Measurements from ENCODE around the gene MPP7.
"Not testable (repeated sequence)": the region's sequence is repeated elsewhere in the genome, so short reads cannot be mapped to it uniquely, and the experiment has no call there.

Gene MPP7

DNA sequence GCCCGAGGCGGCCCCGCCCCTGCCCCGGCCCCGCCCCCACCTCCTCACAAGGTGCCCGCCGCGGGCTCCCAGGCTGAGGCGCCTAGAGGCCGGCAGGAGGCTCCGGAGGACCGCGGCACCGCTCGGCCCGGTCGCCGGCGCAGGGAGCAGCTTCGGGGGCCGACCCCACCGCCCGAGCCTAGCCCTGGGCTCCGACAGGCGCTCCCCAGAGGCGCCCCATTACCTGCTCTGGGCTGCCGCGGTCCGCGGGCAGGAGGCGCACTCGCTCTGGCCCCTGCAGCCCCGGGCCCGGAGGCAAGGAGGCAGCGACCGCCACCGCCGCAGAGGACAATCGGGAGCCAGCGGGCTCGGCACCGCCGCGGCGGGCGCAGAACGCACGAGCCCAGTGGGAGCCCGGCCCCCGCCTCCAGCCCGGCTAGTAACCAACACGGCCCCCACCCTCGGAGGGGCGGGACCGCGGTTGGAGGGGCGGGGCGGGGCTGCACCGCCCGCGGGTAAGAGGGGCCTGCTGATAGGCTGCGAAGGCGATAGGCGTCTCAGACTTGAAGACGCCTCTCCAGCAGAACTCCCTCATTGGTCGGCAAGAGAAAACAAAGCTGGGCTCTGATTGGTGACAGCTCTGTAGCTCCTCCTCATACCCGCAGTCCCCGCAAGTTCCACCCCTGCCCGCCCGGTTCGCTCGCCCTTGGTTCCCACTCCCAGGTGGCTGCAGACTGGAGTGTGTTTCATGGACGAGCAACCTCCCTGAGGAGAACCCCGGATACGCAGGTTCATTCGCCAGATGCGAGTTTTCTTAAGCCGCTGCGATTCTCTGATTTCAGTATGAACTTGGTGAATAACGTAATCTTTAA is at the start of gene MPP7:
Gene MPP7, minus strand, starts transcription at position 427 of the 851 bp plus-strand sequence. CDS start 64,460 bp downstream, outside the sequence.
- DNase-seq = peak; percentile 96

DNA sequence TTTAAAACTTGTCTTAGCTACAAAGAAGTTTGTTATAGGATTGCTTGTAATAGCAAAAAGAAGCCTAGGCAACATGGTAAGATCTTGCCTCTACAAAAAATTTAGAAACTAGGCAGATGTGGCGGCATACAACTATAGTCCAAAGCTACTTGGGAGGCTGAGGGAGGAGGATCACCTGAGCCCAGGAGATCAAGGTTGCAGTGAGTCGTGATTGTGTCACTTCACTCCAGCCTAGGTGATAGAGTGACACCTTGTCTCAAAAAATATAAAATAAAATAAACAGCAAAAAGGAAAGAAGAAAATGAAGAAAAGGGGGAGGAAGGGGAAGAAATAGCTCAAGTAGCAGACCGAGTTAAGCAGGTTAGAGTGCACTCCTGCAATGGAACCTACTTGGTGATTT is 47.0 kb upstream of the MPP7 start:
- DNase-seq = no peak

DNA sequence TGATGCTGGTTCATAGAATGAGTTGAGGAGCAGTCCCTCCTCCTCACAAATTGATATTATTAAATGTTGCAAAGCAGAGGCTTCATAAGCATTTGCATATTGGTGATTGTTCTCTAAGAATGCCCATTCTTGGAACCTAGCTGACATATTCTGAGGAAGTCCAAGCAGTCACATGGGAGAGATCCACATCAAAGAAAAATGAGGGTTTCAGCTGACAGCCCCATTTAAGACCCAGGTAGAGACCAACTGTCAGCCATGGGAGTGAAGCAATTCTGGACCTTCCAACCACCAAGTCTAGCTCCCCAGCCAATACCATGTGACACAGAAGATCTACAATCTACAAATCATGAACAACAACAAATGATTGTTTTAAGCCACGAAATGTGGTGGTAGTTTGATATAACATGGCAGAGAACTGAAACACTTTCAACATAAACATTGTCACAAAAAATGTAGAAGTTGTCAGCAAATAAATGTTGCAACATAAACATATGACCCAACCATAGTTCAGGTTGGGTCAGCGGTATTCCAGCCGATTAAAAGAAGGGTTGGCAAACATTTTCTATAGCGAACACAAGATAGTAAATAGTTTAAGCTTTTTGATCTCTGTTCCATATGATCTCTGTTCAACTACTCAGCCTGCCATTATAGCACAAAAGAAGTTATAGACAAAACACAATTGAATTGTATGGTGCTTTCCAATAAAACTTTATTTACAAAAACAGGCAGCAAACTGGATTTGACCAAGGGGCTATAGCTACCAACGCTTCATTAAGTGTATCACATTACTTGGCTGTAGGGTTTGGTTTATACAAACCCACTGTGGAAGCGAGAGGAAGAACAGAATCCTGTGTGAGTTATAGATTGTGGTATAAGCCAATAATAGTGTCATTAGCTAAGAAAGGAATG is 41.4 kb upstream of the MPP7 start:
- DNase-seq = no peak

DNA sequence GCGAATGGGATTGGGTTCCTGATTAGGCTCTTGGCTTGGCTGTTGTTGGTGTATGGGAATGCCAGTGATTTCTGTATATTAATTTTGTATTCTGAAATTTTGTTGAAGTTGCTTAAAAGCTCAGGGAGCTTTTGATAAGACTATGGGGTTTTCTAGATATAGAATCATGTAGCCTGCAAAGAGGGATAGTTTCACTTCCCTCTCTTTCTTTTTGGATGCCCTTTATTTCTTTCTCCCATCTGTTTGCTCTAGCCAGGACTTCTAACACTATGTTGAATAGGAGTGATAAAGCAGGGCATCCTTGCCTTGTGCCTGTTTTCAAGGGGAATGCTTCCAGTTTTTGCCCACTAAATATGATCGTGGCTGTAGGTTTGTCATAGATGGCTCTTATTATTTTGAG is 40.4 kb upstream of the MPP7 start:
- no peak for DNase-seq

DNA sequence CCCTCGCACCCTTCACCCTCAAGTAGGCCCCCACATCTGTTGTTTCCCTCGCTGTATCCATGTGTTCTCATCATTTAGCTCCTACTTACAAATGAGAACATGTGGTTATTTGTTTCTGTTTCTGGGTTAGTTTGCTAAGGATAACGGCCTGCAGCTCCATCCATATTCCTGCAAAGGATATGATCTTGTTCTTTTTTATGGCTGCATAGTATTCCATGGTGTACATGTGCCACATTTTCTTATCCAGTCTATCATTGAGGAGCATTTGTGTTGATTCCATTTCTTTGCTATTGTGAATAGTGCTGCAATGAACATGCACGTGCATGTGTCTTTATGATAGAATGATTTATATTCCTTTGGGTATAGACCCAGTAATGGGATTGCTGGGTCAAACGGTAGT is 38.8 kb upstream of the MPP7 start:
- DNase-seq = not testable (repeated sequence)

DNA sequence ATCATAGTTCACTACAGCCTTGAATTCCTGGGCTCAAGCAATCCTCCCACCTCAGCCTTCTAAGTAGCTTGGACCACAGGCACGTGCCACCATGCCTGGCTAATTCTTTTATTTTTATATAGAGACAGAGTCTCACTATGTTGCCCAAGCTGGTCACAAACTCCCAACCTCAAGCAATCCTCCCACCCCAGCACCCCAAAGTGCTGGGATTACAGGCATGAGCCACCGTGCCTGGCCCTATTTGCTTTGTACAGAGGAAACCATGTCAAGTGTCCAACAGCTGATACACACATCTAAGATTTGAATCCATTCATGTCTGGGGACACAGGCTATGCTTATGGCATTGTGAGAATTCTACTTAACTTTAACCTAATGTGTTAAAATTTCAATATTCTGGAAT is 29.9 kb upstream of the MPP7 start:
- DNase-seq = no peak

DNA sequence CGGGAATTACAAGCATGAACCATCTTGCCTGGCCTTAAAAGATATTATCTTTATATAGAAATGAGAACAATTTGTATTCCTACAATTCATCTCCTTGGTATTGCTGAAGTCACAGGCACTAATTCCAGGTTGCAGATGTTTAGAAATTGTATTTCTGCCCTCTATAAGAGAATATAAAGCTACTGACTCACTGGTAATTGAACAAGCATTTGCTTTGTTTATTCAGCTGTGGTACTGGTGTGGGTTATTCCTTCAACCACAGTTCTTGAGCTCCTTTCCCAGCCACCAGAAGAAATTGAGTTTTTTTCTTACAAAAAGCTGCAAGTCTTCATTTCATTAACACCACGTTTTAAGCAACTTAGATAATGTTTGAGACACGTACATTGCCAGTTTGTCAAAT is 29.0 kb upstream of the MPP7 start:
- no peak for DNase-seq

DNA sequence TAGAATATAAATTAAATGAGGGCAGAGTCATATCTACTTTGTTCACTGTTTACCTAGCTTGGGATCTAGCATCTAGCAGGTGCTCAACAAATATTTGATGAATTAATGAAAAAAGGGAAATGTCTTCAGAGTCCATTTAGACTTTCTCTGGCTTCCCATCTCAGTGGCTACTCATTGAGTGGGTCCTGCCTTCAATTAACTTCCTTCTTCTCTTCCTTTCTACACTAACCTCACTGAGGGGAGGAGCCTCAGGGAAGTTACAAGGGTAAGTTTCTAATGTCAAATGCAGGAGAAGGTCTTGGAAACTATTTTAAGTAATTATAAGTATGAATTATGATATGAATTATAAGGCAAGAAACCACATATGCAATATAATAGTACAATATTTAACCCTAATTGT is 28.2 kb upstream of the MPP7 start:
- DNase-seq = no peak

DNA sequence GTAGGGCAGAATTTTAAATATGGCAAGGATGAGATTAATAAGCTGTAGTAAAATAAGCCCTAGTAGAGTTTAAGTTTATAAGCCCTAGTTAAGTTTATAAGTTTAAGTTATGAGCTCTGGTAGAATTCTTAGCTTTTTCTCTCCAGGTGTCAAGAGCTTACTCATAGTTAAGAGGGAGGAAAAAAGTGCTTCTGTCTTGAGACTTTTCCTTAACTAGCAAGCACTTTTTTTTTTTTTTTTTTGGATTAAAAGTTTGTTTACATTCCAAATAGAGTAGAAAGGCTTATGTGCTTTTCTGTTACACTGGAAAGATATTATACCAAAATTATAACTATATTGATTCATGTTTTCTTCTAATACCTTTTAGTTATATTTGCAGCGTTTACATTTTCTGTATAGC is 25.5 kb upstream of the MPP7 start:
- DNase-seq = no peak

DNA sequence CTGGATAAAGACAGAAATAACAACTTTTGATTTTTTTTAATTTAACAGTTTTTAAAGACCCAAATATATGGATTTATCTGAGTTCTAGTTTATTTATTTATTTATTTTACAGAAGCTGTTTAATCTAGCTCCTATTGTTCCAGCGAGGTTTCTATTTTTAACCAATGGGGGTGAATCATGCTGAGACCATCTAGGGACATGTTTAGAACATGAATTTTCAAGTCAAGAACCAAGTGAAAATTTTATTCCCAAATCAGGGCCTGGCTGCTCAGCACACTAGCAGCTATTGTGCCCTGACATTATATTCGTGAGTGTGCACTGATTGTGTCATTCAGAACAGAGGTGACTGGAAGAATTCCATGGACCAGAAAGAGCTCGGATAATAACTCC is 24.6 kb upstream of the MPP7 start:
- DNase-seq = no peak

DNA sequence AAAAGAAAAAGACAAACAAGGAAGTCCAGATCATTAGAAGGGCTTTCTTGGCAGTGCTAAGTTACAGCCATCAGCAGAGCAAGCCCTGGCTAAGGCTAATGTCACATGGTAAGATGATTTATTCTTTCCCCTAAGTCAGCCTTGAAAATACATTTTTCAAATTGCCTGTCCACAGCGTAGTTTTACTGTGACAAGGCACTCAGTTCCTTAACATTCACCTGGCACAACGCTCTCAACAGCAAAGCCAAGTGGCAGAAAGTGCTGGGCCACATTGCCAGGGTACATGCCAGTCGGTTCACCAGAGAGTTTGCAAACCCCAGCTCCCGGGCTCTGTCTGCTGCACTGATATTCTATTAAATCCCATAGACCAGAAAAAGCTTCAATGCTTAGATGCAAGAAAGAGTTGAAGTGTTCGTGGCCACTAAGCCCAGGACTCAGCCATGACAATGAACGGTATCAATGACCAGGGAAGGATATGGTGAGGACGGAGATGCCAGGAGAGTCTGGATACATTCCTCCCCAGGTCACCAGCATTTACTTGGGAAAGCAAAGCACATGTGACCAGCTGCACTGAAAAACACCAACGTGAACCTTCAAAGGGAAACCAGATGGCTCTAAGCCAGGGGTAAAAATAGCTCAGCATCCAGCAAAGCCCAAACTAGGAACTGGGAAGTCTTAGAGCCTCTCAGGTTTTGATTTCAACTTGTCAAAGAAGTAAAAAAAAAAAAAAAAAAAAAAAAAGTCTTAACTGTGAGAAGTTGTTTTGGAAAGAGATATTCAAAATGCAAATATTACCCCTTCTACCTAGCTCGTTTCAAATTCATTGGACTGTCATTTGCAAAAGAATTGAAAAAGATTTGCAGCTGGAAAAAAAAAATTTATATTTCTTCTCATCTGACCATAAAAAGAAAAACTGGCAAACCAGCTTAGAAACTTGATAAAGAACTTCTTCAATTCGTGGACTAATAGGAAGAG is 23.9 kb upstream of the MPP7 start:
- DNase-seq = no peak

DNA sequence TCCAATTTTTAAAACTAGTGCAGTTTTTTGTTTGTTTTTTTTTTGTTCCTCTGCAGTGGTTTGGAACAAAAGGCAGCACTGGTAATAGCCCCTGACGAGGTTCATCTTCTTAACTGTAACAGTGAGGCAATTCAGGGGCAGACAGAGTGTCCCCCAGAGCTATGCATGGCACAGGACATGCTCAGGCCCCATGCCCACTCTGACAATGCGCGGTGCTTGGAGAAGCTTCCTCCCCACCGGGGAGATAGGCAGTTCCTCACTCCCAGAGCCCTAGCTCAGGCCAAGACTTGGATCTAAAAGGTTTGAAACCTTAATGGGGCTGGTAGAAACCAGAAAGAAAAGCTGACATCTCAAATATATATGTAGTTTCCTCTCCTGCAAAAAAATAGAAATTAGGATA is 17.9 kb upstream of the MPP7 start:
- no peak for DNase-seq

DNA sequence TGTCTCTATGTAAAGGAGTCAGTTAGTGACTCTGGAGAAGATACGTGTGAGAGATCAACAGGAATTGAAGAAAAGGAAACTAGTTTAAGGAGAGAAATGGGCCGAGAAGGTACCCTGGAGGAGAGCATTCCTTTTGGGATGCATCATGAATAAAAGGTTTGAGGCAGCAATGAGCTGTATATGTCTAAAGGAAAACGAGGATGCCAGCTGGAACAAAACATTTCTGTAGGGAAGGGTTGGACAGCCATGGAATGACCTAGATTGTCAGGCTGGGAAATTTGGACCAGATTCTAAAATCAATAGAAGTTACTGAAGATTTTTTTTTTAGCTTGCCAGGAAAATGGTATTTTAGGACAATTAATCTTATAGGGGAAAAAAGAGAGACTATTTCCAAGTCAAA is 17.2 kb upstream of the MPP7 start:
- DNase-seq = no peak

DNA sequence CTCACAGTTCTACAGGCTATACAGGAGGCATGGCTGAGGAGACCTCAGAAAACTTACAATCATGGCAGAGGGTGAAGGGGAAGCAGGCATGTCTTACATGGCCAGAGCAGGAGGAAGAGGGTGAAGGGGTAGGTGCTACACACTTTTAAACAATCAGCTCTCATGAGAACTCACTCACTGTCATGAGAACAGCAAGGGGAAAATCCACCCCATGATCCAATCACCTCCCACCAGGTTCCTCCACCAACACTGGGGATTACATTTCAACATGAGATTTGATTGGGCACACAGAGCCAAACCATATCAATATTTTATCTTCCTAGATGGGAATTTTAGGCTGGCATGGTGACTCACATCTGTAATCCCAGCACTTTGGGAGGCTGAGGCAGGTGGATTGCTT is 16.2 kb upstream of the MPP7 start:
- DNase-seq = not testable (repeated sequence)

DNA sequence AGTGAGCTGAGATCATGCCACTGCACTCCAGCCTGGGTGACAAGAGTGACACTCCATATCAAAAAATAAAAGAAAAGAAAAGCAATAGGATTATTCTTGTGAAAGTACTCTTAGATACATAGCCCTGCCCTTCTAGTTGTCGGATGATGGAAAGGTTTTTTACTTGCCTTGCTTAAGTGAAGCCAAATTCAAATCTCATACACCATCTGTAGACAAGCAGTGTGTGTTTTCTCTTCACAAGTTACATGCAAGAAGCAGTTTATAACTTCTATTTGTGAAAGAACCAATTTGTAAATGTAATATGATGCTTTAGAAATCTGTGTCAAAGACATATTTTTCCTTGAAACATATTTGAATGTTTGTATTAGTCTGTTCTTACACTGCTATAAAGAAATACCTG is 15.8 kb upstream of the MPP7 start:
- DNase-seq = no peak

DNA sequence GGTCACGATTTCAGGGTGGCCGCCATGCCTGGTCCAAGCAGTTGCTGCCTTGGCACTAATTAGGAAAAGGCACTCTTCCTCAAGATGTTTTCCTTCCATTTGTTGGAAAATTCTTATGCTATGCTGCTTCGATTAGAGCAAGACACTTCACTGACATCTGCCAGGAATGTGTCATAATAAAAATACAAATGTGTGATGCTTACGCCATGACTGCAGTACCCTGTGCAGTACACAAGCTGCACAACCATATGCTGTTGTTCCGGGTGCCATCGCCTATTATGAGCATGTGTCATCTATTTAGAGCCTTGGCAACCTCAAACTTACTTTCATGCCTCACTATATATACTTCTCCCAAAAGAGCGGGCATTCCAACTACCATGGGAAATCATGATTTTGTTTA is 14.9 kb upstream of the MPP7 start:
- no peak for DNase-seq

DNA sequence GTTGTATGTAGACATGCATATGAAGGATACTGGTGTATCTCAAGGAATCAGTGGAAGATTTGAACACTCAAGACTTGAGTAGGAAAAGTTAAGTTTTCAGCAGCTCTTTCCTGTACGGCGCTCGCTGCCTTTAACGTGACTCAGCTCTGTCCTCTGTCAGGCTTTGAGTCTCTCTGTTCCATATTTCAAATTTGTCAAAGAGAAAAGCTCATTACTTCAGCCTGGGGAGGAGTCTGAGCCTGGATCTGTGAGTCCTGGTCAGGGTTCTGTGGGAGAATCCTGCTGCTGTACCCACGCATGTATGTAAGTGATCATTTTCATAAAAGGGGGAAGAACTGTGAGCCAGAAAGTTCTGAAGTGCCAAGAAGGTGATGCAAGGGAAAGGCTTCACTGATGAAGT is 13.8 kb upstream of the MPP7 start:
- no peak for DNase-seq

DNA sequence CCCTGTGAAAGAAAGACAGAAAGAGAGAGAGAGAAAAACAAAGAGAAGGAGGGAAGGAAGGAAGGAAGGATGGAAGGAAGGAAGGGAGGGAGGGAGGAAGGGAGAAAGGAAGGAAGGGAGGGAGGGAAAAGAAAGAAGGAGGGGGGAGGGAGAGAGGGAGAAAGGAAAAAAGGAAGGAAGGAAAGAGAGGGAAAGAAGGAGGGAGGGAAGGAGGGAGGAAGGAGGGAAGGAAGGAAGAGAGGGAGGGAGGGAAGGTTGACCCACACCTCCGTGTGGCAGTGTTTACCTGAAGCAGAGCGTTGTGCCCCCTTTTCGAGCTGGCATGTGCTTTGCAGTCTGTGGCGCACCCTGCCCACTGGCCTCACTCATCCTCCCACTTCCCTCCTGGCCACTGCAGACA is 12.3 kb upstream of the MPP7 start:
- DNase-seq = no peak

DNA sequence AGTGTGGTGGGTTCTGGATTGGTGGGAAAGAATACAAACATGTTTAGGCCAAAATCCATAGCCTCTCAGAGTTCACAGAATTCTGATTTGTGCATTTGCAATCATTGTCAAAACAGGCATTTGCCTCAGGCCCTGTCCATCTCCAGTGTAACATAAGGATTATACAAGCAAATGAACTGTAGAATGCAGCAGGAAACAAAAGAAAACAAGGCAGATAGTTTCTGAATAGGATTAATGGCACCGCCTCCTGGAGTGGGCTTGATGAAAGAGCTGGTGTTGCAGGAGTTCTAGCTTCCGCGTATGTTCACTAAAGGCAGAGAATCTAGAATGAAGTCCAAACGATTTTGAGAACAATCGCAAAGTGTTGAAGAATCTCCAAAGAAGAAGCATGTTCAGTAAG is 11.3 kb upstream of the MPP7 start:
- no peak for DNase-seq

DNA sequence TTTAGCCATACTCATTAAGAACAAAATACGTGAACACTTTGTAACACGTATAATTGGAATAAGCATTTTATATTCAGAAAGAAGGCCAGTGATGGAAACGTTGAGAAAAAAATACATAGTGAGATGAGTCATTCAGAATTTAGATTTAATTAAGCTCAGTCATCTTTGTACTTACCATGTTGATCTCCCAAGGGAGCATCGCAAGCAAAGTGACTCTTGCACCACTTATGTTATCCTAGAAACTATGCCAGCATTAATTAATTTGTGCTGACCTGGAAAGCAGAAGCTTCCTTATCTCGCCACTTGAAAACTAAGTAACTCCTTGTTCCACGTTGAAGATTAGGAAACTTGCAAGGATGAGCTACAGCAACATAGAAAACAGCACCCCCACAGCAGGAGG is 9.7 kb upstream of the MPP7 start:
- DNase-seq = no peak

DNA sequence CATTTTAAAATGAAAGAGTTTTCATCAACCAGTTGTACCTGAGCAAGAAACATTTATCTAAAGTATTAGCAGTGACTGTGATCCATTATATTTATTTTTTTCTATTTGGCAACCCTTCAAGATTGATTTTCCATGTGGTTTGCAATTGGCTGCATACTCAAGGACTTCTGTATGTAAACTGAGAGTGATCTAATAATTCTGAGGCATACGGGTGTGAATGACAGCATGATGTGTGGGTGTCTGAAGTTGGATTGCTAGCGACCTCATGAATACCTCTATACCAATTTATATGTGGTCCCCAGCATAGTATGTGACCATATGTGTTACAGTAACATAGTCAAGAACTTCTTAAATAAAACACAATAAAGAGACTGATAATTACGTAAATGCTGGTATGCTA is 8.2 kb upstream of the MPP7 start:
- no peak for DNase-seq

DNA sequence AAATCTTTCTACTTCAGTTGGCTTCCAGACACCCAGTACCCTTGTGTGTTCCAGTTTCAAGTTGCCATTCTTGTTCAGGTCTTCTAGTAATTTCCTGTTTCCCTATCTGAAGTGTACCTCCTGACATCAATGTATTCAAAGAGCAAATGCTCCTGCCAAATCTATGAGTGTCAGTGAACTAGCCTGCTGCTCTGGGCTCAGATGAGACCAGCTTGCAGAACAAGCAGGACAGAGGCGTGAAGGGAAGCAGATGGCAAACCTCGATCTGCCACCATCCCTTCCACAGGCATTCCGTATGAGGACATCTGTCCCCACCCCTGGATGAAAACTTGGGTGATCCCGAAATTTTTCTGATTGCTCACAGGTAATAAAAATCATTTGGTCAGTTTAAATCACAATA is 4.4 kb upstream of the MPP7 start:
- DNase-seq = no peak

DNA sequence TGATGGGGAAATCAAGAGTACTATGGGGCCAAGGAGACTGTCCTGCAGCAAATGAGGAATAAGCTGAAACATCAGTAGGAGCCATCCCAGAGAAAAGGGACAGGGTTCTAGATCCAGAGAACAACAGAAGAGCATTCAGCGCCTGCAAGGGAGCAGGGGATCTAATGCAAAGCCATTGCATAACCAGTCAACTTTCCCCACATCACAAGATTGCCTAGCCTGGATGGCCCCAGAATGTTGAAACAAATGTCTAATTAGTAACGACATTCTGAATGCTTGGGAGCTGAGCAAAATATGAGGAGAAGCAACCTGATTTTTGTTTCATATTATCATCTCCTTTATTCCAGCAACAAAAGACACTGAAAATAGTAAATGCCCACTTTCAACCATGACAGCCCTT is 2.7 kb upstream of the MPP7 start:
- DNase-seq = no peak

Measured in stimulated activated CD4-positive, alpha-beta T cell treated with anti-CD3 and anti-CD28 coated beads, Interleukin-1b, Interleukin-23, amount 100 ng/mL, for 48 hours (primary cell).